GM18520 (cell line): ENCODE results near the gene SLC5A1.
A peak's percentile ranks its signal among the peaks of the same experiment; 100 is the strongest.

Experiments used
- ATAC-seq: cut with Tn5 transposase; IDR thresholded peaks from one replicate; pipeline ENCODE4 v1.9.1; 2021; ENCODE audit not compliant: unreplicated experiment

SLC5A1 gene

DNA sequence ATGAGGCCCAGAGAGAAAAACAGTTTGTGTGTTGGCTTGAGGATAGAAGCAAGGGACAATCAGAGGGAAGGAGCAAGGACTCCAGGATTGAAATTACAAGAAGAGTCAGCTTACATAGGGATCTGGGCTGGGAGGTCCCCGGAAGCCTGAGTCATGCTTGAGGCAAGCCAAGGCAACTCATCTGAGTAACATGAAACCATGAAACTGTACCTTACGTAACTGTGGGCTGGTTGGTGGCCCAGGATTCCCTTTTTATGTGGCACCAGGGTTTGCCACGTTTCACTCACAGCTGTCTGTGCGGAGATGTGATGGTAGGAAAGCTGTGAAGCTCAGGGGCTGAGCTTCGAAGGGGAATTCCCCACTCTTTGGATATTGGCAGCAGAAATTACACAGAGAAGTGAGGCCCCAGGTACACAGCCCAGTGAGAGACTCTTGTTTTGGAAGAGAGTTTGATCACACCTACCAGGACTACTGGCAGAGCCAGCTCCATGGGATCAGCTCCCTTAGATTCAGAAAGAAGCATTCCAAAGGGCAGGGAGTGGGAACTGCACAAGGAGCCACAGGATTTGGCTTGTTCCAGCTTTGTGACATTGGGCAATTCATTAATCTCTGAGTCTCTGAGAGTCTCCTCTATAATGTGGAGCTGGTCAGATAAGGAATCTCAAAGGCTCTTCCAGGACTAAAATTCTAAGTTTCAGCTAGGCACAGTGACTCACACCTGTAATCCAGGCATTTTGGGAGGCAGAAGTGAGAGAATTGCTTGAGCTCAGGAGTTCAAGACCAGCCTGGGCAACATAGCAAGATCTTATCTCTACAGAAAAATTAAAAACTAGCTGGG is 7.8 kb downstream of the SLC5A1 start:
- ATAC-seq: peak; percentile 58

DNA sequence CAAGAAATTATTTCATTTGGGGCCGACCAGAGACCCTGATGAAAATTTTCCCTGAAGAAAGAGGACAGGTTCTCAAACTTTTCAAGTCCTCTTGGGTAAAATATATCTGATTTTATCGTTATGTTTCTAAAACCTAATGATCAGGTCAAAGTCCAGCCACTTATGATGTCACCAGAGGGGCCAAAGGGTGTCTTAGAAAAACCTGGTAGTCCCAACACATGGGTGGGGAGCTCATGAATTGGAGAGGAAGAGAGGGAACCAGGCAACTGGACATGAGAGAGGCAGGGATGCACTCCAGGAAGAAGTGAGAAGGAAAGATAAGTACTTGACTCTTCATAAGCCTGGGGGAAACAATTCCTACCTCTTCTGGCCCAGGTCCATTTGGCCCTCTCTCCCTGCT is 9.2 kb downstream of the SLC5A1 start:
- no peak for ATAC-seq

DNA sequence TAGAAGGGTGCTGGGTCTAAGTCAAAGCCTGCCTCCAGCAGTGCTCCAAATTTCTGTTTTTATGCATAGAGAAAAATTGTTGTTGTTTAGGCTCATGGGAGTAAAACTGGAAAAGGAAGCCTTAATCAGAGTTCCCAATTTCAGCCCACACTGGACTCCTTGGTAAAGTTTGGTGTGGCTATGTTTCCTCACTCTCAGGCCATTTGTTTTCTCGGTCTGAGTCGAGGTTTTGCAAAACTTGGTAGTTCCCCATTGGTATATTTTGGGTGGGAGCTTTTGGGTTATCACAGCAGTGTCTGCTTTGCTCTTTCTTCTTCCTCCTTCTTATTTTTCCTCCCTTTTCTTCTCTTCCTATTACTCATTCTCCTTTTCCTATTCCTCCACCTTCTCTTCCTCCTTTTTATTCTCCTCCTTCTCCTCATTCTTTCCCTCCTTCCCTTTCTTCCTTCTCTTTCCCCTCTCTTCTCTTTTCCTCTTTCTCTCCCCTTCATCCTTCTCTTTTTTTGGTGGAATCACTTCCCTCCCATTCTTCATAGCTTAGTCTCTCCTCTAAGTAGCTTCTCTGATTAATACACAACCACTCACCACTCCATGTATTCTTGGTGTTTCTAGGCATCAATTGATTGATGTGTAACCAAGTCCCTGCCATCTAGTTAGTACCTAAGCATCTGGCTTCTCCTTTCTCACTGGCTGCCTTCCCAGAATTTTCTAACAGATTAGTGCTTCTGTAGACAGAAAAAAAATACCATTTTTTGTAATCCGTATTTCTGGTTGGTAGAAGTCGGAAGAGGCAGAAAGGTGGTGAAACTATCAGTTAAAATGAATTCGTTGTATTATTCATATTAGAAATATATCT is 10.1 kb downstream of the SLC5A1 start:
- ATAC-seq: no peak

DNA sequence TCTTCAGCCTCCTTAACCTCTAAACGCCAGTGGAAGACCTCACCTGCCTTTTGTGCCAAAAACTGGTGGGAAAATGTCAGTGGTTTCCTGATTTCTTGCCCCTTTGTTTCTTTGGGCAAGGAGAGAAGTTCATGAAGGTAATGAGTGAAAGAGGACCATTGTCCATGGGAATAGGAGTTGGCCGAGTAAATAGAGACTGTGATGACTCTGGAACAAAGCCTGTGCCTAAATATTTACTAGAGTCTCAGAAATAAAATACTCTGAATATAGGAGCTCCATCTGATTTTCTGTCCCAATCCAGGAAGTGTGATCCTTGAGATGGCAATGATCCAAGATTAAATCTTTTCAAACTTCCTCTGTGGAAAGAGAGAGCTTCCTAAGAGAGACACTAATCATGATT is 12.0 kb downstream of the SLC5A1 start:
- ATAC-seq: no peak

DNA sequence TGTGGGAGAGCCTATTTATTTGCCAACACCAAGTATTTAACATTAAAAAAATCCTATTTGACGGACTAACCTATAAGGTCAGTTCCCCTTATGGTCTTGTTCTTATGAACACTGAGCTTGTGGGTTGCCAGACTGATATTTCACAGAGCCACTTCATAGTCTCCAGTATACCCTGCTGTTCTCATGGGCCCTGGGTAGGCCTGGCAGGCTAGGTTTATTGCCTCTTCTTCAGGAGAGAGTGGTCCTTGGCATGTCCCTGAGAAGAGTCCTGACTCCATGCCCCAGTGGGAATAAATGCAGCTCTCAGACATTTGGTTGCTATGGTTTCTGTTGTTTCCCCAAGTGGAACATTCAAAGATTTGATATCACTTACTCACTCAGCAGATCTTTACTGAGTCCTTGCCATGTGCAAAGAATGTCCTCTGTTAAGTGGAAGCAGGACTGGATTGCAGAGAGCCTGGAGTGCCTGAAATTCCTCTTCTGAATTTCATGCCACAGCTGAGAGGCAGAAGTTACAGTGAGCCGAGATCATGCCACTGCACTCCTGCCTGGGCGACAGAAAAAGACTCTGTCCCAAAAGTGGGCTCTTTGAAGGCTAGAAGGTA is 15.7 kb downstream of the SLC5A1 start:
- no peak for ATAC-seq

DNA sequence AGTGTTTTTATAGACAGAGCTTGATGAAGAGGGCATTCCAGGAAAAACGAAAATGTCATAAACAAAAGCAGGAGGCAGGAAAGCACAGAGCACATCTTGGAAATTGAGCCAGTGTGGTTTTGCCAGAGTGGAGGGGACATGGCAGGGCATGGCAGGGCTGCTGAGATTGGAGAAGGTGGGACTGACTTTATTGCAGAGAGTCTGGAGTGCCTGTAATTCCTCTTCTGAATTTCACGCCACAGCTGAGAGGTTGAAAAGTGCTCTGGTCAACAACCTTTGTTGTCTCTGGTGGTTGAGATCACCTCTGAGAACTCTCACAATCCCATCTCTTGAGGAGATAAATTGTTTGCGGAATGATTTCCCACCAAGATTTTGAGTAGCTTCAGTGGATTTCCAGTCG is 16.4 kb downstream of the SLC5A1 start:
- ATAC-seq: no peak

DNA sequence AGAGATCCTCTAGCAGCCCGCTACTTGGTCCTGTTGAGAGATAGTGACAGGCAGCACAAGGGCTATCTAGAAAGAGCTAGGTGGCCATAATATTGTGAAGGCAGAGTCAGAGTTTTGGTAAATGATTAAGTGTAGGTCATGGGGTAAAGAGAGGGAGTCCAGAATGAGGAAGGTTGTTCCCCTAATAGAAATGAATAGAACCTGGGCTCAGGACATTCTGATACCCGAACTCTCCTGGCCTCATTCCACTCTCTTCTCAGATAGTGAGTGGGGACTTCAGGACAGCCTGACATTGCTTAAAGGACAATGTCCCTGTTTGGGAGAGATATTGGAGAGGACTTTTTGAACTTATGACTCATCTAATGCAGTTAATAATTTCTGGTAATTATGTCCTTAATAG is 20.6 kb downstream of the SLC5A1 start:
- no peak for ATAC-seq

DNA sequence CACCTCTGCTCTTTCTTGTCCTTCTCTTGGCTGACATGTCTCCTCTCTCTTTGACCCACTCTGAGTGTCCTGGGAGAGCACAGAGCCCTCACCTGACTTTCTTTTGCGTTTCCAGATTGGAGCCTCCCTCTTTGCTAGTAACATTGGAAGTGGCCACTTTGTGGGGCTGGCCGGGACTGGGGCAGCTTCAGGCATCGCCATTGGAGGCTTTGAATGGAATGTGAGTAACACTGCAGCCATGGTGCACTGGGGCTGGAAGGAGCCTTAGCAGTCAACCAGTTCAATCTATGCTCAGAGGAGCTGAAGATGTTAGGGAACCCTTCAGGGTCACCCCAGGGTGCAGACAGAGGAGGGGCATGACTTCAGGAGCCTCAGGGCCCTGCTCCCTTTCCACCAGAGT is 23.8 kb downstream of the SLC5A1 start:
- ATAC-seq: no peak

DNA sequence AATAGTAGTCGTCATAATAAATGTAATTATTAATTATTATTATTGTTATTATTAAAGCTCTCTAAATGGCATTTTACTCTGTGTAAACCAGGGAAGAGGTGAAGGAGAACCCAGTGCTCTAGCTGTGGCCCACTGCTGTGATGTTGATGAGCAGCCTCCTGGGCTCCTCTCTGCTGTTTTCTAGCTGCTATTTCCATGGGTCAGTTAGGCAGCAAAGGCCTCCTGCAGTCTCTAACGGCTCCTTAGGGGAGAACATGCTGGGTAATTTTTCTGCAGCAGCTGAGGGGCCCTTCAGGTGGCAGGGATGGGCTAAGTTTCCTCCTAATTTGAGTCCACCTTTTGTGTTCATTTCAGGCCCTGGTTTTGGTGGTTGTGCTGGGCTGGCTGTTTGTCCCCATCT is 24.6 kb downstream of the SLC5A1 start:
- ATAC-seq: no peak

DNA sequence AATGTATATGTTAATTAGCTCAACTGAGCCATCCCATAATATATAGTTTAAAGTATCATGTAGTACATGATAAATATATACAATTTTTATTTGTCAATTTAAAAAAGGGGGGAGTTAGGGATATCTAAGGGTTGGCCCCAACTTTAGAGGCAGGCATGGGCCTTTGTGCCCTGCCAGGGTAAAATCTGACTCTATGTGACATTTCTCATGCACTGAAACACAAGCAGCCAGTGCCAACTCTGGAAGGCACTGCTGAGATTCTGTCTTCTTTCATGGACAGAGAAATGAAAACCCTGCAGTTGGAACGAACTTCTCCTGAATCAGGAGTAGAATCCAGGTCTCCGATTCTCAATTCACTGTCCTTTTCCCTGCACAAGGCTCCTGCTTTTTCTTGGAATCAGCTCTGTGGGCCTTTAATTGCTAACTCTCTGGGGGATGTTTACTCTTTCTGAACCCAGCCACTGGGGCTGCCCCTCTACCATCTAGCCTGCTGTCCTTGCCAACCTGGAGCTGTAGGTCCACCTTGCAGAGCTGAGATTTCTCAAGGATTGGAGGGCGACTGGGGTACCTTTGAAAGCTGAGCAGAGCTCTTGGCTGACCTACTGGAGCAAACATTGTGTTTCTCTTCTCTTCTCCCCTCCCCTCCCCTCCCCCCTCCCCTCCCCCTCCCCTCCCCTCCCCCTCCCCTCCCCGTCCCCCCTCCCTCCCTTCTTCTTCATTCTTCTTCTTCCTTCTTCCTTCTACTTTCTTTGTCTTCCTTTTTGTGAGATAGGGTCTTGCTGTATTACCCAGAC is 26.7 kb downstream of the SLC5A1 start:
- ATAC-seq: no peak

DNA sequence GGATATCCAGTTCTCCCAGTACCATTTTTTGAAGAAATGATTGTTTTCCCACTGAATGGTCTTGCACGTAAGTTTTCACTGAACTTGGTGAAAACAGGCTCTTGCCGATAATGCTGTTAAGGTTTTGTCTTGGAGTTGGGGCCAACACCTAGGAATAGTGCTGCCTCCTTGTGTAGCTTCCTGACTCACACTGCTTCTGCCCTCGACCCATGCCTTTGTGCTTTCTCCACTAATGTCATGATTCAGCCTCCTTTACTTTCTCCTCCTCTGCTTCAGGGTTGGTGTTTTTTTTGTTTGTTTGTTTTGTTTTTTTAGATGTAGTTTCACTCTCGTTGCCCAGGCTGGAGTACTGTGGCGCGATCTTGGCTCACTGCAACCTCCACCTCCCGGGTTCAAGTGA is 30.2 kb downstream of the SLC5A1 start:
- ATAC-seq: no peak

DNA sequence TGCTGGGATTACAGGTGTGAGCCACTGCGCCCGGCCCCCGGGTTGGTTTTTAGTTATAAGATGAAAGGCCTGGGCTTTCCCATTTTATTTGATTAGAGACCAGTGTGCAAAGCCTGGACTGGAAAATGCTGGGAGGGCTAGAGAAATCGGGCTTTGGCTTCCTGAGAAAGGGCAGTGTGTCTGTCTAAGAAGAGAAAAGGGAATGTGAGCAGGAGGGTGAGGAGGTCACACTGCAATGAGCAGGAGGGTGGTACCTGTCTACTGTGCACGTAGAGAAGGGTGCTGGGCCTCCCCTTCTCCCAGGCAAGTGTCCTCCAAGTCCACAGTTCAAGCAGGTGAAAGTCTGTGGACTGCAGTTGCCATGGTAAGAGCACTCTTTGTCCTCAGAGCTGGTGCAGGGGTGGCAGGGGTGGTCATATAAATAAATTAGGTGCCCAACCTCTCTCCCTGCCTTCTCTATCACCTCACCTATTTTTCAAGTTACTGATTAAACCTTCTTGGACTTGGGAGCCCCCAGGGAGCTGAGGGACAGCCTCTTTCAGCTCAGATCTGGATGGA is 30.8 kb downstream of the SLC5A1 start:
- ATAC-seq: no peak

DNA sequence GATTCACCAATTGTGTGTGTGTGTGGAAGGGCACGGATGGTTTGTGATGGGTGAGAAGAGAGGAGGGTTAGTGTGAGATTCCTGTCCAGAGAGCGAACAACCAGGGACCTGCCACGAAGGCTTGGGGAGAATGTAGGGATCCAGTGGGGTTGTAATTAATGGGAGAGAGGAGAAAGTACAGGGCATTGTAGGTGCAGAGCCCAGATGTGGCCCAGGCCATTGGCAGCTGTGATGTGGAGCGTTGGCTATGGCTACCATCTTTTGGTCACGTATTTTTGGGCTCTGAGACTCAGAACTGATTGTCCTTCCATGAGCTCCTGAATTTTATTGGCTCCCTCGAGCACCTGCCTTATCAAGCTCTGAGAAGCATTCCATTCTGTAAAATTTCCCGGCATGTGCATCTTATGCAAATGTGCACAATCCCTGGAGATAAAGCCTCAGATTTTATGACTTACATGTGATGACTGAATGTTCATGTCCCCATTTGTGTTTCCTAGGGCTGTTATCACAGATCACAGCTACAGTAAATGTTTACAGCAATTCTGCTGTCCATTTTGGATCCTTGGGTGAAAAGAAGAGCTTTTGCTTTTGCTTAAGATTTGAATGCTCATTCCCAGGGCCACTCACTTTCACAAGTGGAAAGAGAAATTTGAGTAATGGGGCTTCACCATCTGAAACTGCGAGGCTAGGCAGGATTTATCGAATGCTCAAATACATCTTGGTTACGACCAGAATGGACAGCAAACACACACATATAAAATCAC is 33.1 kb downstream of the SLC5A1 start:
- no peak for ATAC-seq

DNA sequence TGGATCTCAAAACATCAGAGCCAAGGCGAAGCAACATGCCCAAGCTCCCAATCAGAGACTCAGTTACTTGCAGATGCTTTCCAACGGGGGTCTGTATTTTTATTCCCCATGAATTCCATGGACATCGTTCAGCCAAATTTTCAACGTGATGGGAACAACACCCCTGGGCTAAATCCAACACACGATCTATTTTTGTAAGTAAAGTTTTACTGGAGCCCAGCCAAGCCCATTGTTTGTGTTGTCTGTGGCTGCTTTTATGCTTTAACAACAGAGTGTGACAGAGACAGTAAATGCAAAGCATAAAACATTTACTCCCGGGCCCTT is 33.7 kb downstream of the SLC5A1 start:
- no peak for ATAC-seq

DNA sequence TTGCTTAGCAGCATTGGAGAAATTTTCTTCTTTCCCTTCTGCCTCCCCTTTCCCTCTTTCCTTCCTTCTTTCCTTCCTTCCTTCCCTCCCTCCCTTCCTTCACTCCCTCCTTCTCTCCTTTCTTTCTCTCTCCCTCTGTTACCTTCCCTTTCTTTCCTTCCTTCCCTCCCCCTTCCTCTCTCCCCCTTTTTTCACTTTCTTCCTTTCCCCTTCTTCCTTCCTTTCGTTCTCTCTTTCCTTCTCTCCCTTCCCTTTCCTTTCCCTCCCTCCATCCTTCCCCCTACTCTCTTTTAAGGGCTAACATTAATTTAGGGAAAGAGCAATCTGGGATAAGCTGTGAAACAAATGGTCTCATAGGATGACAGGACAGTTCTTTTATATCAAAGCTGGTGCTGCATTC is 34.1 kb downstream of the SLC5A1 start:
- no peak for ATAC-seq

DNA sequence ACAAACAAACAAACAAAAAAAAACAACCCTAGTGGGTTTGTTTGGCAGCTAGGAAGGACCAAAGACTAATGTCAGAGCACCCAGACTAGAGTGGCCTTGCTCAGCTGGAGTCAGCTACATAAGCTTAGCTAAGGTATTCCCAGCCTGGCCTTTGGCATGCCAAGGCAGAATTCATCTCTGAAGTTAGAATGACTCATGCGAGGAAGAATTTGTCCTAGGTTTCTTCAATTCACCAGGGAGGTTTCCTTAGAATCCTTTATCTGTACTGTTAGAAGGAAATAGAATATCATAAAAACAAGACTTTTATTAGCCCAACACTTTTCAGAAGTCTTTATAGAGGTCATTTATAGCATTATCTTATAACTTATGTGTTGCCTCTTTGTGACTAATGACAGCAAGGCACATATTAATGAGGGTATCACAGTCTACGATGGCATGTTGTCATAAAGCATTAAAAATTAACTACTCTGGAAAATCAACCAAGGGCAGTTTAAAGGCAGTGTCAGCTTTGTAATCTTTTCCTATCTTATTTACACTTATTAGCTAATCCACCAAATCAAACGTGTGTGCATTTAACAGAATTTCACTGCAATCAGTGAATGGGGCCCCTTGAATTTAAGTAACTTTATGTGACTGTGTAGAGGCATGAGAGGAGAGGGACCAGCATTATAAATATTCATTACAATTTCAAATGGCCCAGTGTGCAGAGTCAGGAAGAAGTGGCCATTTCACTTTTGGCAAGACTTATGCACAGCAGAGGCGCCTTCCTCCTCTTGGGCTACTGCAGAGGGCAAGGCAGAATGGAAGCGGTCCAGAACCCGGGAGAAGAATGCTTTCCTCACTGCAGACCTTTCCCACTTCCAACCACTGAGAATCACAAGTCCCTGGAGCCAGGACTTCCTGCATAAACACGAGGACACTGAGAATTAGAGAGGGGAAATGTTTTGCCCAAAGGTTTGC is 36.3 kb downstream of the SLC5A1 start:
- no peak for ATAC-seq

DNA sequence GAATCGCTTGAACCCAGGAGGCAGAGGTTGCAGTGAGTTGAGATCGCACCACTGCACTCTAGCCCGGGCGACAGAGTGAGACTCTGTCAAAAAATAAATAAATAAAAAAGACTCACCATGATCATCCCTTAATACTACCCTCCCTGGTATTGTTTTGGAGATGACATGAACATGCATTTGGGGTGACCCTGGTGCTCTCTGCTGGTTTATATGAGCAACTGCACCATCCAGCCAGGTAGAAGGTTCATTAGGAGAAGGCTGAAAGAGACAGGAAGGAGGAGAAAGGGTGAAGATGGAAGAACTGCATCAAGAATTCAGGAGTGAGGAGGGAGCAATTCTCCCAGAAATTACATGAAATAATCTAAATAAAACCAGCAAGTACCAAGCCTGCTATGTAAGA is 37.8 kb downstream of the SLC5A1 start:
- ATAC-seq: no peak

DNA sequence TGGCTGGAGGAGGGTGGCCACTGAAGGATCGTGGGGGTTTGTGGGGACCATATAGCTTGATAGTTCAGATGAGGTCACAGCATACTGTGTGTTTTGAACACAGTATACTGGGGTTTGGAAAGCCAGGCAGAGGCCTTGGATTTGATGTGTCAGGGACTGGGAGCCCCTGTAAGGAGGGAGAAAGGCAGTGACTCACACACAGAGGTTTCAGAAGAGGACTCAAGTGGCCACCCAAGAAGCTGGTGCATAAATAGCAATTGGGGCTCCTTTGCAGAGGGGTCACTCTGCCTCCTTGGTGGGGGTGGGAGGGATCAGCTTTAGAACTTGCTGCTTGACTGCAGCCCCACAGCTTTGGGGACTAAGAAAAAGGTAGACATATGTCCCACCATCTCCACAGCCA is 39.3 kb downstream of the SLC5A1 start:
- no peak for ATAC-seq

DNA sequence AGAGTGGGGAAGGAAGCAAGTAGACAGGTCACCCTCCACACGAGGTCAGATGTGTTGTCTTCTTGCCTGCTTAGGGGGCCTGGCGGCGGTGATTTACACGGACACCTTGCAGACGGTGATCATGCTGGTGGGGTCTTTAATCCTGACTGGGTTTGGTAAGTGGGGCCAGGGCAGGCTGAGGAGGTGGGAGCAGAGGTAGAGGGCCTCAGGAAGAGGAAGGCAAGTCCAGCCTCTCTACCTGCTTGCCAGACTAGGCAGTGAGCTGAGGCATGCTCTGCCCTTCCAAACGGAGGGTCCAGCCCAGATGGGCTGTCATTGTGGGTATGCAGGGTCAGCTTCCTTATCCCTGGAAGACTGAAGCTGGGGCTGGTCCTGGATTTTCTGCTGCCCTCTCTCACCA is 39.9 kb downstream of the SLC5A1 start:
- ATAC-seq: no peak
